Measurements from ENCODE around the gene AMPD2.

The AMPD2 gene

DNA sequence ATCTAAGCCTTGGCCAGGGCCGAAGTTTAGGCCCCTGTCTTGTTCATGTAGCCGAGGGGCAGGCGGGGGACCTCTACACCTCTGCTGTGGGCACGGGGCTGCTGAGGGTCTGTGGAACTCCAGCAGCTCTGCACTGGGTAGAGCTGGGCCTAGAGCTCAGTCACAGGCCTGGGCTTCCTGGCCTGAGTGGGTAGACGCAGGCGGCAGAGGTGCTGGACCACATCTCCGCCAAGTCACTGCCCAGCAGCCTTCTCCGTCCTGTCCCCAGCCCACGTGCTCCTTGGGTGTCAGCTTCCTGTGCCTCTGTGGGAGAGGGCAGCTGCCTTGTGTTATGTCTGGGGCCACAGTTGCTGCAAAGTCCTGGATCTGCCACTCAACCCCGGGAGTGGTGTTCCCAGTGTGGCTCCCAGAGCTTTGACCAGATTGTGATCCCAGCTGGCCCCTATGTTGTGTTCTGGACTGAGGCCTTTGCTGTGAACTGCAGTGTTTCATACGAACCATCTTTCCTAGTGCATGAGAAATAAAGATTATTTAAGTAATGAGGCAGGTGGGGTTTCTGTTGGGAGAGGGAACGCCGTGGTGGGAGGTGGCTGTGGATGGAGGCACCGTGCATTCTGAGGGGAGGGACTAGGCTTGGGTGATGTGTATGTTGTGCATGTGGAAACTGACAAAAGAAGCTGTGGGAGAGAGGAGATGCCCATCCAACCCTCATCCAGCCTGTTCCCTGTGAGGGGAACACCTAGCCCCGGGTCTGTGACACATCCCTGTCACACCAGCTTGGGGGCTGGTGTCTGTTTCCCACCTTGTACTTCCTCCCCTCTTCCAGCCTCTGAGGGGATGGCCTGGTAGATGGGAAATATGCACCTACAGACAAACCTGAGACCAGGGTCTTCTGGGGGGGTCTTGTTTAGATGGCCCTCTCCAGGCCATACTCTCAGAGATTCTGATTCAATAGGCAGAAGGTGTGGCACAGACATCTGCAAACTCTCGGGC, 12.2 kb downstream of the AMPD2 start:
- no peak for DNase-seq

DNA sequence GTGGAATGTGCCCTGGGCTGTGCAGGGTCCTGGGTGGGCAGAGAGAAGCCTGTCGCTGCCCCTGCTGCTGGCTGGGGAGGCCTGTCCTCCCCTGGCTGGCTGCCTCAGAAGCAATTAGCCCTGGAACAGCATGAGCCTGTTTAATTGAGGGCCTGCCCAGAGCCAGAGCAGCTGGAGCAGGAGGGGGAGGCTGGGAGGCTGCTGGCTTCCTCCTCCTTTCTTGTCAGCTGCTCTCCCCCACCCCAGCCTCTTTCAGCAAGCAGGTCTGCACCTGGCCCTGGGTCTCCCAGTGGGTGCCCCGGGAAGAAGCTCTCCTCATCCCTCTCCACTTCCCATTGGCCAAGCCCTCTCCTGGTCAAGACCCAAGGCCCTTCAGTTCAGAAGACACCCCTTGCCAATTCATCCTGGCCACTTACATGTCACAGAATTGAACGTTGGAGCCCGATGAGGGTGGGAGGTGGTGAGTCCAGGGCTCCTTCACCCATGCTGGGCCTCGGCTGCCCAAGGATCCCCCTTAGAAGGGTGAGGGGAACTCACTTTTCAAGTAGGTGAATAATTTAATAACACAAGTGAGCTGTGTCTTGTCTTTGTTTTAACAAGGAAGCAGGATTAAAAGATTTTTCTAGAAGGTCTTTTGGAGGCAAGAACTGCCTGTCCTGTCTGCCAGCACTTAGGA, 13.2 kb downstream of the AMPD2 start:
- DNase-seq, result peak; percentile 95

DNA sequence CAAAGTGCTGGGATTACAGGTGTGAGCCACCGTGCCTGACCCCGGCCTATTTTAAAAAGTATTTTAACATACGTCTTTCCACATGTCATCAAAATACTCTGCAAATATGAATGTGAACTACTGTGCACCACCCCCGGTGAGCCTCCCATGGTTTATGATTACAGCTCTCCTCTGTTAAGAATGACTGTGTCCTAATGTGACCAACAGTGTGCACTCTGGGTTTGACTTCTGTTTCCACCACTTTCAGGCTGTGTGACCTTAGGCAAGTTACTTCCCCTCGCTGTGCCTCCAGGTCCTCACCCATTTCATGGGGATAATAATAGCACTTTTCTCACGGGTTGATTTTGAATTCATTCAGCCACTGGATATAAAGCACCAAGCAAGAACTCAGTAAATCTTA, 14.7 kb downstream of the AMPD2 start:
- no peak for DNase-seq

DNA sequence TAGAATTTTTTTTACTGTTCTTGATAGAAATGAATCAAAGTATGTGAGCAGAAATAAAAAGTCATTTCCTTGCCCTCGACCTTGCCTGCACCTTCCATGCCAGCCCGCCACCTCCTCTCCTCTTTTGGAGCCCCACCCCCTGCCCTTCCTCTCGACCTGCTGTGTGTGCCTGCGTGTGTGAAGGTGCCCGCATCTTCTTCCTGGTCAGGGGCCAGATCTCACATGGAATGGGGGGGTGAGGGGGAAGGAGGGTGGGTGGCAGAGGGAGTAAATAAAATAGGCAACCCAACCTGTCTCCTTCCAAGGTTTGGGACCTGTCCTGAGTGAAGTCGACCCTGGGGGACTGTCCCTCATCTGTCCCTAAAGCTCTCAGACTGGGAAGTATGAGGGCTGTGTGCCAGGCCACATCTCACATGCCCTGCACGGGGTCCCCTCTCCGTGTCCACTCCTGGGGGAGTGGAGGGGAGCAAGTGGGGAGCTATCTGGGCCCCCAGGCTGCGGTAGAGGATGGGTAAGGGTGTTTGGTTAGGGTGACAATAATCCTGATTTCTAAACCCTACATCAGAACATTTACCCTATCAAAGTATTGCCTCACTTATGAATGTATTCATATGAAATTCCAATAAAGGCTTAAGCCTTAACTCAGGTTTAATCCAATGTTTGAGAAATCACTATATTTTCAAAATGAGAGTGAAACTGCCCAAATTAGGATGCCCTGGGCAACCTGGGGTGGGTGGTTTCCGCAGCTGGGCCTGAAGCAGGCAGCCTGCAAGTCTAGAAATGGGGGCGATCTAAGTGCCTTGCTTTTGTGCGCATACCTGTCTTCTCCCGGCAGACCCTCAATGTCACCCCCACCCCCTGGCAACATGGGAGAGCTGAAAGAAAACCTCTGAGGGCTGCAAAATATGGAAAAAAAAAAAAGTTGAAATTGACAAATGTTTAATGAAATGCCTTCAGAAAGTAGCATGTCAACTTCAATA, 15.4 kb downstream of the AMPD2 start:
- DNase-seq, result no peak

DNA sequence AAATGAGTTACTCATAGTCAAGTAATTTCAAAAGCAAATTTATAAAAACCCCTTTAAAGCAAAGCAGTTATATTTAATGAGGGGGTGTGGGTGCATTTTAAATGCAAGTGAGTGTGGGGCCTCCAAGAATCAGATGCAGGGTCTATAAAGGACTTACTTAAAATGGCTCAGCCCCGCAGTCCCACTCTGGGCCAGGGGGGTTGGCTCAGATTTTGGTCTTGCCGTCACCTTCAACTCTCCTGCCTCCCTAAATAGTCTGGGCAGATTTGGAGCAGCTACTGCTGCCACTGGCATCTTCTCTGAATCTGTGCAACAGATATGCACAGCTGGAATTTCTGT, 16.2 kb downstream of the AMPD2 start:
- DNase-seq, result no peak

DNA sequence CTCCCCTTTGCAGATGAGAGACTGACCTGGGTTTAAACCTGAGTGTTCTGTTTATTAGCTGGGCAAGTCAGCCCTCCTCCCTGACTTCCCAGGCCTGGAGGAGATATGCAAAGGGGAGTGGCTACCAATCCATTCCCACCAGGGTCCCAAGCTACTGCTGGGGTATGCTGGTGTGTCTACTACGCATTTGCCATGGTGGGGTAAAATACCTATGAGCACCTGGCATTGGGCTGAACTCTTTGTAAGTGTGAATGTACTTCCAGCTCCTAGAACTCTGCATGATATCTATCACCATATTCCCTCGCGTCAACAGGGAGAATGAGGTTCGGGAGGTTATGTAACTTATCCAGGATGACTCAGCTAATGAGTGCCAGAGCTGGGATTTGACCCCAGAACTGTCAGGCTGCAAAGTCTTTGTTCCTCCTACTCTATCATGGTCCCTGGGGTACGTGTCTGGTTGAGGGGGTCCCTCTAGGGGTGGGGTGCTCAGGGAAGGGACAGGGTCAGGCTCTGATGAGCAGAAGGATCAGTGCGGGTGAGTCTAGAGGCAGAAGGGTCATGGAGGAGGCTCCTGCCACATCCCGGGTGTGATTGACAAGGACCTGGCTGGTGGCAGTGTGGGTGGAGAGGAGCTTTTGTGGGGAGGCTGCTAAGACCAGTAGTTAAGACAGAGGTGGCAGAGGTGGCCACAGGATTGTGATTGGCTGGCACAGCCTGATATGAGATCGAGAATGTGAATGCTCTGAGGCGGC, 16.7 kb downstream of the AMPD2 start:
- DNase-seq, result no peak

DNA sequence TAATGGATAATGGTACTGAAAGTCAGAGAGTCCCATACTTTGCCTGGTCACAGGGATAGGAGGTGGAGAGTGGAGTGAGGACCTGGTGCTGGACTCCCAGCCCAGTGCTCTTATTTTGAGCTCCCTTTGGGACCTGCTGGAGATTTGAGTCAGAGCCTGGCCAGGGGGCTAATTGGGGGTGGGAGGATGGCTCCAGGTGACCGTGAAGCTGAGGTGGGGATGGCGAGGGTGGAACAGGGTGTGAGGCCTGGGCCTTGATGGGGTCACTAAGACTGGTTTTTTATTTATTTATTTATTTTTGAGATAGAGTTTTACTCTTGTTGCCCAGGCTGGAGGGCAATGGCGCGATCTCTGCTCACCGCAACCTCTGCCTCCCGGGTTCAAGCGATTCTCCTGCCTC, 17.8 kb downstream of the AMPD2 start:
- no peak for DNase-seq

DNA sequence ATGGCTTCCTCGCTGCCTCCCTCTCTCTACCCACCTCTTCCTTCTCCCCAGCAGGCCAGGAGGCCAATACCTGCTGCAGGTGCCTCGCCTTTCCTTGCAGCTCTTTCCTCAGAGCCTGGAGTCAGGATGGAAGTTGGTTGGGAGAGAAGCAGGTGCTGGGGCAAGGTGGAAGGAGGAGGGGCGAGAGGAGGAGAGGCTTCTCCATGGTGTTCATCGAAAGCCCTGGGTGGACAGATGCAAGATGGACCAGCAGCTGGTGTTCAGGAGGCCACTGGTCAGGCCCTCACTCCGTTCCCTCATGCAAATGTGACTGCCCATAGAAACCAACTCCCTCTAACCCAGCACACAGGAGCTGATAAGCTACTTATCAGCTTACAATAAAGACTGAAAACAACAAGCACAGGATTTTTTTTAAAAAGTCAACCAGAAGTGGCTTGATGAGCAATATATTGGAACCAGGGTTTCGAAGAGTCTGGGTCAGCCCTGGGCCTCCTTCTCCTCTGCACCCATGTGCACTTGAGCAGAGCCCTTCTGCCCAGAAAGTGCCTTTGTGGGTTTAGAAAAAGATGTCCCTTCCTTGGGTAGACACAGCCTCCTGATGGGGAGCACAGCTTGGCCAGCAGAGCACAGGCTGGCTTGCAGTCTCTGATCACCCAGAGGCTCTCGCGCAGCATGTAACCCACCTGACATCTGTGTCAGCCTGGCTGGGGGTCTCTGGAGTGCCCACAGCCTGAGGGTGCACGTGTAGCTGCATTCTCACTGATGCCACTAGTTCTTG, 19.6 kb downstream of the AMPD2 start:
- no peak for DNase-seq

DNA sequence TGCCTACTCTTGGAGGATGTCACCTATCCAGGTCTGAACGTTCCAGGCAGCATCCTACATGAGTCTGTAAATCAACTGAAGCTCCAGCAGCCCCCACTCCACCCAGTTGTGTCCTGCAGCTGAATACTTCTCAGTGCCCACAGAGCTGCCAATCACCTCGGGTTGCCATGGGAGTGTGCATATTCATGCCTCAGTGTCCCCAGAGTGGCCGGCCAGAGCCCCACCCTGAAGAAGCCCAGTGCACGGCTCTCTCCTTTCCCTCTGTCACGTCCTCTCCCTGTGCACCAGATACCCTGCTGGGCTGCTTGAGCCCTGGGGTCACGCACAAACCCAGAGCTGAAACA, 20.2 kb downstream of the AMPD2 start:
- DNase-seq, result no peak

DNA sequence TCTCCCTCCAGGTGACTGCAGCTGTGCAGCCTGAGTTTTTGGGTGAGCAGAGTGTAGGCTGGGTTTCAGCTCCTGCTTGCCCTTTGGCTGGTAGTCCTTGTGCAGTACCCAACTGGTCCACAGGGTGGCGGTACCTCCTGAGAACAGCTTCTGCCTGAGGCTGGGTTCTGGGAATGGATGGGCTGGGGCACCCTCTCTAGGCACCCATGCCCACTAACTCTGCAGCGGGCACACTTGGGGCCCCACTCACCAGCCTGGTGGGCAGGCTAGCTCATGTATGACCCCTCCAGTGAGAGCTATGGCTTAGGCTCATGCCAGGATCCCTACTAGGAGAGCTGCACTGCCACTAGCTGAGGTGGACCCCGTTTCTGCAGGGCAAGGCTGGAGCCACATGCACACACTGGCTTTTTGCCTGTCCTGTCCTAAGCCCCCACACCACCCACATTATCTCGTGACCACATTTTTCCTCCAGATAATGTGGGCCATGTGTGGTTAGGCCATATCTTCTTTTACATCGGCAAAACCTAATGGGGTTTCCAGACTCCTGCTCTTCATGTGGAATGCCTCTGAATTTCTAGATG, 20.7 kb downstream of the AMPD2 start:
- DNase-seq, result peak; percentile 60

DNA sequence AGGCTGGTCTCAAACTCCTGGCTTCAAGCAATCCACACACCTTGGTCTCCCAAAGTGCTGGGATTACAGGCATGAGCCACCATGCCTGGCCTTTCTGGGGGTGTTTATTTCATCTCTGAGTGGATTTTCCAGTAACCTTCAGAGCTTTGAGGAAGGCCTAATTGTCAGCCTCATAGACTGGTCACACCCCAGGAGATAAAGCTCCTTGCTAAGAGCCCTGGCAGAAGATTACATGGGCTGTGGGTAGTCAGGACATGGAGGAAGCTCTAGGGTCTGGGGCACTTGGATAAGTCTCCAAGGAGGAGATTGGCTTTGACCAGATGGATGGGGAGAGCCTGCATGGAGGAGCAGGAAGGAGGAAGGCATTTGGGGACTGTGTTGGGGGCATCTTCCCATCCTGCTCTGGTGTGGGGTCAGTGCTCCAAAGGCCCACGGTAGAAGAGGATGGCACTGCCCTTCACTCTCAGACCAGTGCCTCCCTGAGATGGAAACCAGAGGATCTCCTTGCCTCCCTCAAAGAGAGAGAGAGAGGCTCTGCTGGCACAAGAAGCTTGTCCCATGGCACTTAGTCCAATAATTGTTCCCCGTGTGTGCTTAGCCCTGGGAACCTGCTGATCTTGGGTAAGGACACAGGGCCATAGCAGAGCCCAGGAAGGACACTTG, 21.6 kb downstream of the AMPD2 start:
- no peak for DNase-seq

DNA sequence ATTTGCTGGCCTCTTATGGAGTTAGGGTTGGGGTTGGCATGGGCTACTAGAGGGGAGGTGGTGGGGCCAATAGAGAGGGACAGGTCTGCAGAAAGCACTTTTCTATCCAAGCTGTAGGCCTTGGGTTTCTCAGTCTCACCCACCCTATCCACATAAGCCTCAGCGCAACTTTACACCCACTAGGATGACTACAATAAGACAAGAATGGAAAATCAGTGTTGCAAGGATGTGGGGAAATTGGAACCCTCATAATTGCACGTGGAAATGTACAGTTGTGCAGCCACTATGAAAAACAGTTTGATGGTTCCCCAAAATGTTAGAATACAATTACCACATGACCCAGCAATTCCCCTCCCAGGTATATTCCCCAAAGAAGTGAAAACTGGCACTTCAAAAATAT, 22.2 kb downstream of the AMPD2 start:
- no peak for DNase-seq

DNA sequence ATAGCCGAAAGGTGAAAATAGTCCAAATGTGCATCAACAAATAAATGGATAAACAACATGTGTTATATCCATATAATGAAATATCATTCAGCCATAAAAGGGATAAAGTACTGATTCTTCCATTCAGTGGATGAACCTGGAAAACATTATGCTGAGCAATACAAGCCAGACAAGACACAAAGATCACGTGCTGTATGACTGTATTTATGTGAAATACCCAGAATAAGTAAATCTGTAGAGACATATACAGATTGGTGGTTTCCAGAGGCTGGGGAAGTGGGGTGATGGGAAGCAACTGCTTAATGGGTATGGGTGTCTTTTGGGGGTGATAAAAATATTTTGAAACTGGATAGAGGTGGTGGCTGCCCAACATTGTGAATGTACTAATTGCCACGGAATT, 23.0 kb downstream of the AMPD2 start:
- DNase-seq, result no peak

DNA sequence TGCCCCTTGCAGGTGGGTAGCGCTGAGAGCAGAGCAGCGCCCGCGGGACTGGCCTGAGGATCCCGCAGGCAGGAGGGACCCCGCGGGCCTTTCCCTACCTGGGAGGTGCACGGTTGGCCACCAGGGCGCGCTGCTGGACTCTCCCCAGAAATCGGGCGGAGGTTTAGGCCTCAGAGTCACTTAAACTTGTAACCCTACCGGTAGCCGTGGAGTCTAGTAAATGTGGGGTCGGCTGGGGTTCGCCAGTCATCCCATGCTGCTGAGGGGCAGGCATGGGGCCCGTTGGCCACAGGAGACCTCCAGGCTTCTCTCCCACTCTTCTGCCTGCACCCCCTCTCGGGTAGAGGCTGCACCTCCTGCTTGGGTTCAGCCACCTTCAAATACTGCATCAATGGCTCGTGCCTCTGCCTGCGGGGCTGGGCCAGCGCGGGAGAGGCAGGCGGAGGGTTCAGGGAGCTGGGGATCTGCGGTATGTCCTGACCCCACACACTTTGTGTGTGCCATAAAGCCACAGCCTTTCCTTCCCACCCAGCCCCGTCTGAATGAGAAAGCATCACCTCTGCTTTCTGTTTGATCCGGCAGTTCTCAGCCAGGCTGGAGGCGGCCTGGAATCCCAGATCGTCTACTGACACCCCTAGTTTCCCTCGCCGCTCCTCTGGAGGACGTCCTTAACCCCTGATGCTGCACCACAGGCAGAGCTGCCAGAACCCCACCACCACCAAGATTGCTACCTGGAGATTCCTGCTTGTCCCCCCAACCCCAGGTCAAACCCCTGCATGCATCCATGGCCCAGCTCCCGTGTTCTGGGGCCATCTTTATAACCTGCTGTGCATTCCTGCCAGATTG, 24.0 kb downstream of the AMPD2 start:
- no peak for DNase-seq

DNA sequence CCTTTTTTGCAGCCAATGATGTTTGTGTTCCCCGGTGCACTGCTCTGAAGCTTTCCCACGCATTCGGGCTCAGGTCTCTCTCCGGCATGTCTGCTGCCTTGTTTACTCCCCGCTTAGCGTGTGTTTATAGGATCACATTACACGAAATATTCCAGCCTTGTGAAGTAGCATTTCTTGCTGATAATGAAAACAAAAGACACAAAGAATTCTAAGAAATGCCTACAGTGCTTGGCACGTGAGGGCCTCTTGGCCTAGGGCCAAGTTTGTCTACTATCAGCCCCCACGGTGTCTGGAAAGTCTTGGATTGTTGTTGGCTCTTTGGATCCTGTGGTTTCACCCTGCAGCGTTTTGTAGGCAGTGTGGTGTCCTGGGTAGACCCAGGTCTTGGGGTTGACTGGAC, 25.0 kb downstream of the AMPD2 start:
- no peak for DNase-seq

DNA sequence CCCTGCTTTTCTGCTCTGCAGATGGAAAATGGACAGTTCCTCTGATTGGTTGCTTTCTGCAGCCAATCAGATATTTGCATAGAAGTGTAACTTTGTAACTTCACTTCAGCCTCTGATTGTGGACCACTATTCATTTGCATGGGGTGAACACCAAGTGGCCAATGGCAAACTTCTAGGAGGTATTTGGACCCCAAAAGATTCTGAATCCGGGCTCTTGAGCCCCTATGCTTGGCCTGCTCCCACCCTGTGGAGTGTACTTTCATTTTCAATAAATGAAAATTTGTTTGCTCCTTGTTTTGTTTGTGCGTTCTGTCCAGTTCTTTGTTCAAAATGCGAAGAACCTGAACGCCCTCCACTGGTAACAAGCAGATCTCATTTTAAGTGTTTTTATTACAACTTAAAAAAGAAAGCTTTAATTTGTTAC, 29.9 kb downstream of the AMPD2 start:
- DNase-seq, result no peak

DNA sequence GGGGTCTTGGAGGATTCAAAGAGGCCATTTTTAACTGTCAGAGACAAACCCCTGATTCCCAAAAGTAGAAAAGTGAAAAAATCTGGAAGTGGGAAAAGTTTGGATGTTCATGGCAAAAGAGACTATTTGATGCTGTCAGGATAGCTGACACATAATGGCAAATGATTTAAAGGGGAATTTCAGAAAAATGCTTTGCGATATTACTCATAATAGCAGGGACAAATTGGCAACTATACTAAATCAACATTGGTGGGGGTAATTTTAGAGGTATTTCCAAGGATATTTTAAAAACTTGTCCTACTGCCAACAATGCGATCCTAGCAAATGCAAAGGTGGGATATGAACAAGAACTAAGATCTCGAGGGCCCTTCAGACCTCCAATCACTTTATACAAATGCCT, 31.0 kb downstream of the AMPD2 start:
- DNase-seq, result no peak

DNA sequence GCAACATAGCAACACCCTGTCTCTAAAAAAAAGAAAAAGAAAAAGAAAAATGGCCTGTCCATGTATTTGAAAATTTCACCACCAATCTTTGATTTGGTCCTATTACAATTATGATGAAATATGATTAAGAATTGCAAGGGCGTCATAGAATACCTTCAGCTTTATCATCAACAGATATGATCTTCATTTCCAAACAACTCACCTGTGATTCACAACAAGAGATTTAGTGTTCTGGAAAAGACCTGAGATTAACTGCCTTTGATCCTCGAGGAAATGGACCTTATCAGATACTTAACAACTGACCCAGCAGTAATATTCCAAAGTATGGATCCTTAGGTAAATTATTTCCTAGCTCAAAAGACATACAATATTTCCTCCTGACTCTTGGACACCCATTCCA, 32.8 kb downstream of the AMPD2 start:
- DNase-seq, result no peak

DNA sequence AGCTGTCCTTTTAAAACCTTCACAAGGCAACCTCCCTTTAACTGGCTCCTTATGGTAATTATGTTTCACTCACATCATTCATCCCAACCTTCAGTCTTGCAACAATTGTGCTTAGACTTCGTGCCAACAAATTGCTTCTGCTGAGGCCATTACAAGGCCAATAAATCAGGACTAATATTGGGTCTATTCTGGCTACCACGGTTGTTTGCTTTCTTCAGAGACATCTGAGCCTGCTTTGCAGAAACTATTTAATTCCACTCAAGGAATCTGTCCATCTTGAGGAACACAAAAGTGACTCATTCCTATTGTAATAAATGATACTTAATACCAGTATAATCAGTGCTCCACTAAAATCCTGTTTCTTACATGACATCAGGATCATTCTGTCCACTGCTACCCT, 33.7 kb downstream of the AMPD2 start:
- DNase-seq, result no peak

DNA sequence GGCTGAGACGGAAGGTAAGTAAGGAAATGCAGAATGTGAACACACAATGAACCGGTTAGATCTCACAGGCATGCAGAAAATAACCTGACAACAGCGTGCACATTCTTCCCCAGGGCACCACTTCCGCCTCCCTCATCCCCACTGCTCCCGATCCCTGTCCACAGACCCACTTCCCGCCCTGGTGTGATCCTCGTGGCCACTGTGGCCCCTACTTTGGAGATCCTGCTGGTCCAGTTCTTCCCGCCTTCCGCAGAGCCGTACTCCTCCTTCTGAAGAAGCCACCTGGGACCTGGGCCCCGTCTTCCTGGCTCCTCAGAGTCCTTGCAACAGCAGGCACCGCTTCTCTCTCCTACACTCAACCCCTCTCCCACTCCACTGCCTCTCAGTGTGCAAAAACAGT, 34.9 kb downstream of the AMPD2 start:
- no peak for DNase-seq

All from NCI-H1105 (cell line).